Stimulated activated CD8-positive, alpha-beta memory T cell treated with anti-CD3 and anti-CD28 coated beads, Interleukin-15, amount 100 ng/mL, for 24 hours (primary cell): ENCODE measurements around the gene DAPK1.

ENCODE experiments used
- DNase-seq: peaks from one replicate; pipeline ENCODE4 v3.0.0-alpha.2; 2020; ENCODE audit warnings: low read depth

Gene DAPK1

GRCh38 chr9:87643778-87644570, 146.3 kb downstream of the DAPK1 start:
- DNase-seq = no peak

- DNase-seq = no peak
Measured at GRCh38 chr9:87644659-87645058, 147.0 kb downstream of the DAPK1 start.

- no peak for DNase-seq
Measured at GRCh38 chr9:87646546-87646945, 148.9 kb downstream of the DAPK1 start.

GRCh38 chr9:87647114-87647513, 149.4 kb downstream of the DAPK1 start:
- DNase-seq = no peak

GRCh38 chr9:87648606-87649005, 150.9 kb downstream of the DAPK1 start:
- DNase-seq = no peak

- DNase-seq = no peak
Measured at GRCh38 chr9:87650611-87651295, 153.1 kb downstream of the DAPK1 start.

- no peak for DNase-seq
Measured at GRCh38 chr9:87651431-87651830, 153.8 kb downstream of the DAPK1 start.

- DNase-seq = no peak
Measured at GRCh38 chr9:87653941-87654340, 156.3 kb downstream of the DAPK1 start.

- no peak for DNase-seq
Measured at GRCh38 chr9:87655731-87656130, 158.1 kb downstream of the DAPK1 start.

- DNase-seq = no peak
Measured at GRCh38 chr9:87656485-87656884, 158.8 kb downstream of the DAPK1 start.

GRCh38 chr9:87657190-87657589, 159.5 kb downstream of the DAPK1 start:
- DNase-seq = no peak

- no peak for DNase-seq
Measured at GRCh38 chr9:87657893-87658292, 160.2 kb downstream of the DAPK1 start.

- no peak for DNase-seq
Measured at GRCh38 chr9:87658511-87658910, 160.8 kb downstream of the DAPK1 start.

GRCh38 chr9:87659534-87660419, 162.1 kb downstream of the DAPK1 start:
- DNase-seq = no peak

GRCh38 chr9:87661241-87661640, 163.6 kb downstream of the DAPK1 start:
- no peak for DNase-seq

- DNase-seq = peak; percentile 53
Measured at GRCh38 chr9:87662808-87663528, 165.3 kb downstream of the DAPK1 start.

- no peak for DNase-seq
Measured at GRCh38 chr9:87663556-87663955, 165.9 kb downstream of the DAPK1 start.

GRCh38 chr9:87664153-87665060, 166.7 kb downstream of the DAPK1 start:
- no peak for DNase-seq

GRCh38 chr9:87665505-87665904, 167.8 kb downstream of the DAPK1 start:
- DNase-seq = no peak

- no peak for DNase-seq
Measured at GRCh38 chr9:87667164-87667738, 169.6 kb downstream of the DAPK1 start.
